ENCODE data around the gene NPFF.
"Not testable (repeated sequence)": the region's sequence is repeated elsewhere in the genome, so short reads cannot be mapped to it uniquely, and the experiment has no call there.

The NPFF gene

GRCh38 chr12:53506881-53507602 is at the start of gene NPFF:
Gene NPFF (minus strand): TSS chr12:53507484. CDS start chr12:53507474, 10 bp downstream.
- DNase-seq: no peak

GRCh38 chr12:53552361-53553327 is 45.4 kb upstream of the NPFF start:
- no peak for DNase-seq

GRCh38 chr12:53551889-53552291 is 44.6 kb upstream of the NPFF start:
- DNase-seq: no peak

- no peak for DNase-seq
These were observed 43.3 kb upstream of the NPFF start for GRCh38 chr12:53550595-53550994.

- DNase-seq: not testable (repeated sequence)
These were observed 42.8 kb upstream of the NPFF start for GRCh38 chr12:53550131-53550530.

GRCh38 chr12:53548354-53548753 is 41.1 kb upstream of the NPFF start:
- DNase-seq: not testable (repeated sequence)

- no peak for DNase-seq
These were observed 36.3 kb upstream of the NPFF start for GRCh38 chr12:53543539-53543938.

GRCh38 chr12:53539526-53539925 is 32.2 kb upstream of the NPFF start:
- DNase-seq: no peak

- no peak for DNase-seq
These were observed 31.0 kb upstream of the NPFF start for GRCh38 chr12:53538209-53538689.

- no peak for DNase-seq
These were observed 29.7 kb upstream of the NPFF start for GRCh38 chr12:53536962-53537361.

GRCh38 chr12:53533471-53533870 is 26.2 kb upstream of the NPFF start:
- no peak for DNase-seq

GRCh38 chr12:53532524-53533445 is 25.5 kb upstream of the NPFF start:
- no peak for DNase-seq

- DNase-seq: no peak
These were observed 24.7 kb upstream of the NPFF start for GRCh38 chr12:53532021-53532420.

GRCh38 chr12:53530920-53531319 is 23.6 kb upstream of the NPFF start:
- DNase-seq: no peak

- no peak for DNase-seq
These were observed 22.8 kb upstream of the NPFF start for GRCh38 chr12:53530061-53530460.

- DNase-seq: no peak
These were observed 17.2 kb upstream of the NPFF start for GRCh38 chr12:53524476-53524875.

- no peak for DNase-seq
These were observed 15.8 kb upstream of the NPFF start for GRCh38 chr12:53523131-53523530.

- no peak for DNase-seq
These were observed 11.1 kb upstream of the NPFF start for GRCh38 chr12:53518381-53518780.

- DNase-seq: no peak
These were observed 9.6 kb upstream of the NPFF start for GRCh38 chr12:53516758-53517455.

GRCh38 chr12:53515291-53515680 is 8.0 kb upstream of the NPFF start:
- no peak for DNase-seq

GRCh38 chr12:53514628-53515290 is 7.5 kb upstream of the NPFF start:
- DNase-seq: no peak

Measured in DMS79 (cell line).